ENCODE data around the gene NR5A2. TPM values are rescaled to one million over a fixed set of nuclear protein-coding genes. Genes with fewer than 3 reads are reported as not detected.

NR5A2 gene
- total RNA-seq, 6 donors from 2014 or later, result under 0.01 to 7.8 (median 2.1) TPM

GRCh38 chr1:200191993-200192392 is 164.5 kb downstream of the NR5A2 start:
- Histone ChIP-seq H3K4me1 (no peaks in the 10 kb centered on the region), H3K4me3 (no peak overlapping the region), H3K27me3 (no peaks in the 10 kb centered on the region), H3K9me3 (no peaks in the 10 kb centered on the region), H3K27ac (no peak overlapping the region), H3K36me3 (no peaks in the 10 kb centered on the region)
- TF ChIP-seq EP300 (IDR thresholded peaks at IDR 0.05) (no peak), POLR2AphosphoS5 (IDR thresholded peaks at IDR 0.05) (no peak), POLR2A (IDR thresholded peaks at IDR 0.05) (no peak)
- TF ChIP-seq, protein P1, sequence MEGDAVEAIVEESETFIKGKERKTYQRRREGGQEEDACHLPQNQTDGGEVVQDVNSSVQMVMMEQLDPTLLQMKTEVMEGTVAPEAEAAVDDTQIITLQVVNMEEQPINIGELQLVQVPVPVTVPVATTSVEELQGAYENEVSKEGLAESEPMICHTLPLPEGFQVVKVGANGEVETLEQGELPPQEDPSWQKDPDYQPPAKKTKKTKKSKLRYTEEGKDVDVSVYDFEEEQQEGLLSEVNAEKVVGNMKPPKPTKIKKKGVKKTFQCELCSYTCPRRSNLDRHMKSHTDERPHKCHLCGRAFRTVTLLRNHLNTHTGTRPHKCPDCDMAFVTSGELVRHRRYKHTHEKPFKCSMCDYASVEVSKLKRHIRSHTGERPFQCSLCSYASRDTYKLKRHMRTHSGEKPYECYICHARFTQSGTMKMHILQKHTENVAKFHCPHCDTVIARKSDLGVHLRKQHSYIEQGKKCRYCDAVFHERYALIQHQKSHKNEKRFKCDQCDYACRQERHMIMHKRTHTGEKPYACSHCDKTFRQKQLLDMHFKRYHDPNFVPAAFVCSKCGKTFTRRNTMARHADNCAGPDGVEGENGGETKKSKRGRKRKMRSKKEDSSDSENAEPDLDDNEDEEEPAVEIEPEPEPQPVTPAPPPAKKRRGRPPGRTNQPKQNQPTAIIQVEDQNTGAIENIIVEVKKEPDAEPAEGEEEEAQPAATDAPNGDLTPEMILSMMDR (IDR thresholded peaks at IDR 0.05), result no peak
- DNase-seq, result no peak
- WGBS, 2 donors, result 70 to 75% methylated on average over 3 of the region's 3 CpGs
- ATAC-seq (ENCODE audit: low FRiP score in 2 of 2), result no peak

GRCh38 chr1:200194477-200194876 is 167.0 kb downstream of the NR5A2 start:
- ATAC-seq (ENCODE audit: low FRiP score in 2 of 2), result no peak
- no peaks in the 10 kb centered on the region for H3K36me3 ChIP-seq
- WGBS, 2 donors, result 89 to 90% methylated on average over 8 of the region's 8 CpGs
- H3K9me3 ChIP-seq, result no peaks in the 10 kb centered on the region
- H3K4me1 ChIP-seq, result no peaks in the 10 kb centered on the region
- no peak overlapping the region for H3K4me3 ChIP-seq
- no peak for DNase-seq
- no peak for TF ChIP-seq EP300 (IDR thresholded peaks at IDR 0.05)
- TF ChIP-seq, protein P1 (IDR thresholded peaks at IDR 0.05), result no peak
- no peak for TF ChIP-seq POLR2A (IDR thresholded peaks at IDR 0.05)
- TF ChIP-seq POLR2AphosphoS5 (IDR thresholded peaks at IDR 0.05), result no peak
- H3K27ac ChIP-seq, result no peak overlapping the region
- no peaks in the 10 kb centered on the region for H3K27me3 ChIP-seq

DNA sequence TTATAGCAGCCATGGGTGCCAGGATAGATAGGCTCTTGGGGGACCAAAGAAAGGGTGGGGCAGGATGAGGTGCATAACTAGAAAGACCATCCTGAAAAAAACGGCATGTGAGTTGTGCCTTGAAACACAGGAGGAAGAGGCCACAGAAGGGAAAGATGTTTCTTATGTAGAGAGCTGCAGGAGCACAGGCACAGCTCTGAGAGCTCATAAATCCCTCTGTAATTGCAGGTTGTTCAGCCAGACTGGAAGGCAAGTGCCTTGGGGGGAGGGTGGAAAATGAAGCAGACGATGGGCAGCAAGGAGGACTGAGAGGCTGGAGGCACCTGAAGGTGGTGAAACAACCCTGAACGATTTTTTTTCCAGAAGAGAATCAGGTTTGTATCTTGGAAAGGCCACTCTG is 170.7 kb downstream of the NR5A2 start:
- Histone ChIP-seq H3K4me1 (no peaks in the 10 kb centered on the region), H3K27ac (no peak overlapping the region), H3K4me3 (no peak overlapping the region), H3K36me3 (no peaks in the 10 kb centered on the region), H3K9me3 (no peaks in the 10 kb centered on the region), H3K27me3 (no peaks in the 10 kb centered on the region)
- TF ChIP-seq POLR2A (IDR thresholded peaks at IDR 0.05), result no peak
- TF ChIP-seq POLR2AphosphoS5 (IDR thresholded peaks at IDR 0.05), result no peak
- TF ChIP-seq EP300 (IDR thresholded peaks at IDR 0.05), result no peak
- TF ChIP-seq, protein P1 (IDR thresholded peaks at IDR 0.05), result no peak
- WGBS, 2 donors, result 47 to 50% methylated on average over 3 of the region's 3 CpGs
- no peak for DNase-seq
- no peak for ATAC-seq (ENCODE audit: low FRiP score in 2 of 2)

DNA sequence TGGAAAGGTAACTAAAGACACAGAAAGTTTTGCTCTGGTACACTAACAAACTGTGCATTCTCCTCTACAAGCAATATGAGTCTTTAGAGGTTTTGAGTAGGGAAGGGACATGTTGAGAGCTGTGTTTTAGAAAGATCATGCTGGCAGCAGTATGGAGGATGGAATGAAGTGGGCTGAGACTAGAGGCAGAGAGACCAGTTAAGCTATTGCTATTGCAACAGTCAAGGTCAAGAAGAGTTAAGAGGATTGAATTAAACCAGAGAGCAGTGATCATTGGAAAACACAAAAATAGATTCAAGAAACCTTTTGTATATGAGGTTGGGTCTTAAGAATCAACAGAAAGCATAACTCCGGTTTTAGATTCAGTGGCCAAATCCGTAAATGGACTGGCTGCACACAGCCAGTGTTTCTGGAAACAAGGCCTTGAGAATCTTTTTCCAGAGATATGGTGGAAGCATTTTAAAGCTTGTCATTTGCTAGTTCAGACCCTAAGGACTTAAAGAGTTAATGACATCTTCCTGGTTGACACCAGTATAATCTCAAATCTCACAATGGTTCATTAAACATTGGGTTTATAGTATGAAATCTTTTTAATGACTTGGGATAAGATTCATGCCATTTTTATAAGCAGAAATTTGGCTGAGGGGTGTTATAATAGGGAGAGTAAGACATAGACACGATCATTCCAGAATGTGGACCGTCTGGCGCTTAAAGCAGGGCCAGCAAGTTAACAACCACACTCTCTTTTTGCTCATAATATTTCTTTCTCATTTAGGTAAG is 177.9 kb downstream of the NR5A2 start:
- H3K36me3 ChIP-seq, result no peaks in the 10 kb centered on the region
- no peak overlapping the region for H3K27ac ChIP-seq
- WGBS, 2 donors, result 53 to 61% methylated on average over 5 of the region's 5 CpGs
- no peak for ATAC-seq (ENCODE audit: low FRiP score in 2 of 2)
- H3K4me1 ChIP-seq, result no peaks in the 10 kb centered on the region
- no peak overlapping the region for H3K4me3 ChIP-seq
- no peak for DNase-seq
- no peaks in the 10 kb centered on the region for H3K27me3 ChIP-seq
- TF ChIP-seq, protein P1 (IDR thresholded peaks at IDR 0.05), result no peak
- TF ChIP-seq POLR2A (IDR thresholded peaks at IDR 0.05) (no peak), EP300 (IDR thresholded peaks at IDR 0.05) (no peak)
- H3K9me3 ChIP-seq, result no peaks in the 10 kb centered on the region

- no peak for ATAC-seq (ENCODE audit: low FRiP score in 2 of 2)
- H3K9me3 ChIP-seq, result no peaks in the 10 kb centered on the region
- H3K27ac ChIP-seq, result no peak overlapping the region
- DNase-seq, result no peak
- no peak overlapping the region for H3K4me3 ChIP-seq
- H3K27me3 ChIP-seq, result no peaks in the 10 kb centered on the region
- 88 to 91% methylated on average over 3 of the region's 3 CpGs for WGBS, 2 donors
- no peaks in the 10 kb centered on the region for H3K4me1 ChIP-seq
- no peaks in the 10 kb centered on the region for H3K36me3 ChIP-seq
- no peak for TF ChIP-seq POLR2AphosphoS5 (IDR thresholded peaks at IDR 0.05)
- TF ChIP-seq, protein P1 (IDR thresholded peaks at IDR 0.05), result no peak
Observed at GRCh38 chr1:200206340-200206739, 178.8 kb downstream of the NR5A2 start.
